Measurements from ENCODE around the gene TLCD5. TPM values are rescaled to one million over a fixed set of nuclear protein-coding genes. Genes with fewer than 3 reads are reported as not detected.

The TLCD5 gene
- total RNA-seq, 1 experiment from 2014 or later = 6.0 TPM

GRCh38 chr11:120305286-120305685 is 19.8 kb upstream of the TLCD5 start:
- no peak for DNase-seq
- Histone ChIP-seq H3K9me3 (ENCODE audit: insufficient read depth, low read depth) (no peaks in the 10 kb centered on the region), H4K20me1 (ENCODE audit: insufficient read depth) (no peaks in the 10 kb centered on the region), H3K4me1 (replicated peaks; ENCODE audit: insufficient read depth) (peaks cover 75% of the 10 kb centered on the region), H3K36me3 (ENCODE audit: low read depth) (no peaks in the 10 kb centered on the region), H3F3A (ENCODE audit: insufficient read depth, low read depth) (peaks cover 51% of the 10 kb centered on the region), H3K79me2 (ENCODE audit: low read depth) (no peaks in the 10 kb centered on the region), H2AFZ (no peak overlapping the region), H3K4me3 (no peak overlapping the region), H3K4me2 (peak overlapping the region; percentile 73), H3K27me3 (ENCODE audit: insufficient read depth, low read depth) (no peaks in the 10 kb centered on the region), H3K27ac (peak overlapping the region; percentile 77), H3K9me2 (ENCODE audit: insufficient read depth) (no peaks in the 10 kb centered on the region)
- ChIA-PET CTCF (no interaction called here), POLR2A (ENCODE audit: unreplicated experiment) (no interaction called here)
- BruUV-seq (replicated peaks) = no TSS peak
- intact Hi-C loops (cut with micrococcal nuclease; ENCODE audit: unreplicated experiment) = loop anchor here (10.0 kb wide), 1 partner anchor 610 kb away; no protein-coding TSS in a partner anchor
- no peak for TF ChIP-seq CTCF (conservative IDR thresholded peaks at IDR 0.05)
- TF ChIP-seq EZH2 (IDR thresholded peaks at IDR 0.05; ENCODE audit: low read depth) = no peak

- H3K4me1 ChIP-seq (replicated peaks; ENCODE audit: insufficient read depth) = peaks cover 61% of the 10 kb centered on the region
- H3K27me3 ChIP-seq (ENCODE audit: insufficient read depth, low read depth) = no peaks in the 10 kb centered on the region
- CTCF ChIA-PET = interaction anchor here (0.6 kb wide), 1 partner anchor 176 kb away, joined by 4 read pairs; no protein-coding TSS in a partner anchor
- H2AFZ ChIP-seq = no peak overlapping the region
- DNase-seq = peak; percentile 74 to 89
- no TSS peak for BruUV-seq (replicated peaks)
- no peaks in the 10 kb centered on the region for H3K79me2 ChIP-seq (ENCODE audit: low read depth)
- peak overlapping the region; percentile 13; the same call in 1 of the 2 replicates for H3K27ac ChIP-seq
- no peak overlapping the region for H3K4me3 ChIP-seq
- no peaks in the 10 kb centered on the region for H3K9me2 ChIP-seq (ENCODE audit: insufficient read depth)
- H3K9me3 ChIP-seq (ENCODE audit: insufficient read depth, low read depth) = no peaks in the 10 kb centered on the region
- intact Hi-C loops (cut with micrococcal nuclease; ENCODE audit: unreplicated experiment) = loop anchor here (10.0 kb wide), 1 partner anchor 612 kb away; no protein-coding TSS in a partner anchor
- peak overlapping the region; percentile 0 for H3K4me2 ChIP-seq
- TF ChIP-seq EZH2 (IDR thresholded peaks at IDR 0.05; ENCODE audit: low read depth) = no peak
- peak; percentile 69 for TF ChIP-seq CTCF (conservative IDR thresholded peaks at IDR 0.05)
- H3K36me3 ChIP-seq (ENCODE audit: low read depth) = no peaks in the 10 kb centered on the region
- POLR2A ChIA-PET (ENCODE audit: unreplicated experiment) = interaction anchor here (0.7 kb wide), 1 partner anchor 378 kb away, joined by 3 read pairs; no protein-coding TSS in a partner anchor
- H3F3A ChIP-seq (ENCODE audit: insufficient read depth, low read depth) = peaks cover 40% of the 10 kb centered on the region
- no peaks in the 10 kb centered on the region for H4K20me1 ChIP-seq (ENCODE audit: insufficient read depth)
Observed at GRCh38 chr11:120306519-120307242, 18.4 kb upstream of the TLCD5 start.

GRCh38 chr11:120307476-120307875 is 17.6 kb upstream of the TLCD5 start:
- intact Hi-C loops (cut with micrococcal nuclease; ENCODE audit: unreplicated experiment) = loop anchor here (10.0 kb wide), 1 partner anchor 613 kb away; no protein-coding TSS in a partner anchor

More at GRCh38 chr11:120307476-120307875, 17.6 kb upstream of the TLCD5 start:
- ChIA-PET POLR2A (ENCODE audit: unreplicated experiment) (no interaction called here), CTCF (no interaction called here)
- Histone ChIP-seq H3K79me2 (ENCODE audit: low read depth) (no peaks in the 10 kb centered on the region), H3K9me3 (ENCODE audit: insufficient read depth, low read depth) (no peaks in the 10 kb centered on the region), H3F3A (ENCODE audit: insufficient read depth, low read depth) (peaks cover 36% of the 10 kb centered on the region), H3K27ac (no peak overlapping the region), H4K20me1 (ENCODE audit: insufficient read depth) (no peaks in the 10 kb centered on the region), H3K9me2 (ENCODE audit: insufficient read depth) (no peaks in the 10 kb centered on the region), H3K4me1 (replicated peaks; ENCODE audit: insufficient read depth) (peaks cover 53% of the 10 kb centered on the region), H3K4me3 (no peak overlapping the region), H3K4me2 (no peak overlapping the region), H3K36me3 (ENCODE audit: low read depth) (no peaks in the 10 kb centered on the region), H3K27me3 (ENCODE audit: insufficient read depth, low read depth) (no peaks in the 10 kb centered on the region), H2AFZ (no peak overlapping the region)
- TF ChIP-seq CTCF (conservative IDR thresholded peaks at IDR 0.05) = no peak
- no peak for TF ChIP-seq EZH2 (IDR thresholded peaks at IDR 0.05; ENCODE audit: low read depth)
- DNase-seq = no peak
- no TSS peak for BruUV-seq (replicated peaks)
